ENCODE data around the gene RTBDN.

- TF ChIP-seq CTCF (IDR thresholded peaks at IDR 0.05) (no peak), POLR2A (IDR thresholded peaks at IDR 0.05) (no peak)
Observed at GRCh38 chr19:12842511-12842910, 8.1 kb upstream of the RTBDN start.
